IMR-90 (cell line): Measurements from ENCODE around the gene TNS1. TPM values are rescaled to one million over a fixed set of nuclear protein-coding genes. Genes with fewer than 3 reads are reported as not detected.

Experiments used
- ATAC-seq: fragments of 200-7000 bp; cut with Tn5 transposase; 2 replicates; pipeline ENCODE4 v1.9.1; 2020; ENCODE audit warnings: low read depth, mild to moderate bottlenecking, moderate library complexity
- BruUV-seq: library from RNA; stranded (reverse); fragments of 400-500 nt; replicated peaks from 2 replicates; lab custom pipeline; 2021; lab: Mats Ljungman, UMichigan
- CTCF ChIA-PET: fragments of 300-600 bp; formaldehyde crosslinking; extraction: SDS; loops from one replicate; lab custom pipeline; 2021; ENCODE audit warnings: antibody characterized with exemption; lab: Yijun Ruan, JAX
- POLR2A ChIA-PET: fragments of 300-600 bp; sonication (Branson Sonifier 250); formaldehyde crosslinking; loops from one replicate; lab custom pipeline; 2022; ENCODE audit warnings: antibody characterized with exemption; ENCODE audit not compliant: unreplicated experiment; lab: Charles Lee
- DNase-seq: peaks from one replicate; pipeline ENCODE4 v3.0.0; 2013
- H2AFZ ChIP-seq: replicated peaks from 2 replicates; pipeline ENCODE3; 2013; ENCODE audit warnings: low read length, mild to moderate bottlenecking; ENCODE audit not compliant: poor library complexity
- H2AK5ac ChIP-seq: 2 replicates; pipeline ENCODE4 v1.6.1; 2013; ENCODE audit warnings: low read depth, low read length, inconsistent platforms
- H2AK9ac ChIP-seq: replicated peaks from 2 replicates; pipeline ENCODE3; 2013; ENCODE audit warnings: mild to moderate bottlenecking, low read depth, low read length, moderate library complexity; ENCODE audit not compliant: poor library complexity
- H2BK120ac ChIP-seq: 2 replicates; pipeline ENCODE4 v1.6.1; 2013; ENCODE audit warnings: low read depth, low read length, inconsistent platforms
- H2BK15ac ChIP-seq: 3 replicates; pipeline ENCODE4 v1.6.1; 2013; ENCODE audit warnings: low read depth, low read length, inconsistent platforms
- H2BK20ac ChIP-seq: 2 replicates; pipeline ENCODE4 v1.6.1; 2013; ENCODE audit warnings: low read depth, mild to moderate bottlenecking, inconsistent platforms, low read length, moderate library complexity
- H2BK5ac ChIP-seq: 2 replicates; pipeline ENCODE4 v1.6.1; 2013; ENCODE audit warnings: mild to moderate bottlenecking, low read depth, low read length, inconsistent platforms; ENCODE audit not compliant: poor library complexity, severe bottlenecking
- H3K14ac ChIP-seq: replicated peaks from 2 replicates; pipeline ENCODE4 v1.6.1; 2013; ENCODE audit warnings: low read depth, low read length, inconsistent platforms
- H3K18ac ChIP-seq: 2 replicates; pipeline ENCODE4 v1.6.1; 2013; ENCODE audit warnings: low read depth, low read length, control low read depth
- H3K23ac ChIP-seq: 2 replicates; pipeline ENCODE4 v1.6.1; 2013; ENCODE audit warnings: low read depth, low read length, inconsistent platforms
- H3K27ac ChIP-seq: 2 replicates; pipeline ENCODE4 v1.5.1; 2013; ENCODE audit warnings: mild to moderate bottlenecking, control low read depth, low read length; ENCODE audit not compliant: insufficient read depth
- H3K27me3 ChIP-seq: 2 replicates; pipeline ENCODE4 v1.6.1; 2013; ENCODE audit warnings: low read length; ENCODE audit not compliant: control insufficient read depth, insufficient read depth
- H3K36me3 ChIP-seq: 2 replicates; pipeline ENCODE4 v1.6.1; 2013; ENCODE audit warnings: low read length, mixed read lengths; ENCODE audit not compliant: control insufficient read depth, insufficient read depth
- H3K4ac ChIP-seq: 2 replicates; pipeline ENCODE4 v1.6.1; 2013; ENCODE audit warnings: low read depth, low read length, inconsistent platforms
- H3K4me1 ChIP-seq: 2 replicates; pipeline ENCODE4 v1.6.1; 2013; ENCODE audit warnings: low read length, mixed read lengths; ENCODE audit not compliant: control insufficient read depth, insufficient read depth
- H3K4me2 ChIP-seq: 2 replicates; pipeline ENCODE4 v1.6.1; 2013; ENCODE audit warnings: low read depth, mild to moderate bottlenecking, control low read depth, low read length, moderate library complexity
- H3K4me3 ChIP-seq: 2 replicates; pipeline ENCODE4 v1.5.1; 2013; ENCODE audit warnings: low read depth, mild to moderate bottlenecking, control low read depth, low read length, moderate library complexity; ENCODE audit not compliant: insufficient read depth
- H3K56ac ChIP-seq: 2 replicates; pipeline ENCODE4 v1.6.1; 2013; ENCODE audit warnings: low read length, inconsistent platforms; ENCODE audit not compliant: insufficient read depth; ENCODE audit errors: extremely low read depth
- H3K79me1 ChIP-seq, 2 experiments: 2 replicates each; pipeline ENCODE4 v1.6.1; 2013; ENCODE audit warnings: low read length in 2 of 2, inconsistent platforms in 1 of 2, low read depth in 1 of 2
- H3K9ac ChIP-seq: 2 replicates; pipeline ENCODE4 v1.6.1; 2013; ENCODE audit warnings: low read depth, low read length, control low read depth
- H3K9me1 ChIP-seq: 2 replicates; pipeline ENCODE4 v1.6.1; 2013; ENCODE audit warnings: low read length, inconsistent platforms; ENCODE audit not compliant: insufficient read depth
- H3K9me3 ChIP-seq: 2 replicates; pipeline ENCODE4 v1.6.1; 2013; ENCODE audit warnings: low read length; ENCODE audit not compliant: control insufficient read depth, insufficient read depth
- H4K20me1 ChIP-seq: 2 replicates; pipeline ENCODE4 v1.6.1; 2013; ENCODE audit warnings: low read length, inconsistent platforms; ENCODE audit not compliant: insufficient read depth
- H4K5ac ChIP-seq: 2 replicates; pipeline ENCODE4 v1.6.1; 2013; ENCODE audit warnings: mild to moderate bottlenecking, low read depth, low read length, control low read depth
- H4K8ac ChIP-seq, 2 experiments: 2 replicates each; pipeline ENCODE4 v1.6.1; 2013; ENCODE audit warnings: low read depth in 2 of 2, low read length in 2 of 2, control low read depth in 1 of 2, inconsistent platforms in 1 of 2
- H4K91ac ChIP-seq: 2 replicates; pipeline ENCODE4 v1.6.1; 2013; ENCODE audit warnings: low read depth, low read length, inconsistent platforms; ENCODE audit not compliant: insufficient read depth
- BHLHE40 ChIP-seq: fragments of 150-350 bp; IDR thresholded peaks from 2 replicates; pipeline ENCODE4 v1.6.1; 2016; ENCODE audit warnings: mild to moderate bottlenecking, low read depth, low read length
- CEBPB ChIP-seq: IDR thresholded peaks from 2 replicates; pipeline ENCODE4 v1.6.1; 2012; ENCODE audit warnings: low read depth, low read length, improper control_type of control experiment
- CHD1 ChIP-seq: IDR thresholded peaks from 2 replicates; pipeline ENCODE4 v1.6.1; 2012; ENCODE audit warnings: low read depth, low read length, improper control_type of control experiment
- MAZ ChIP-seq: IDR thresholded peaks from 2 replicates; pipeline ENCODE4 v1.6.1; 2012; ENCODE audit warnings: low read depth, mild to moderate bottlenecking, low read length, improper control_type of control experiment, moderate library complexity, borderline replicate concordance
- MXI1 ChIP-seq: IDR thresholded peaks from 2 replicates; pipeline ENCODE4 v1.6.1; 2012; ENCODE audit warnings: low read depth, mild to moderate bottlenecking, low read length, moderate library complexity, borderline replicate concordance
- NFE2L2 ChIP-seq: fragments of 150-350 bp; IDR thresholded peaks from 2 replicates; pipeline ENCODE4 v1.6.1; 2016; ENCODE audit warnings: low read depth, mild to moderate bottlenecking, low read length
- POLR2A ChIP-seq: IDR thresholded peaks from 2 replicates; pipeline ENCODE4 v1.6.1; 2012; ENCODE audit warnings: mild to moderate bottlenecking, low read depth, low read length
- RAD21 ChIP-seq: IDR thresholded peaks from 2 replicates; pipeline ENCODE4 v1.6.1; 2012; ENCODE audit warnings: low read length, improper control_type of control experiment
- RCOR1 ChIP-seq: IDR thresholded peaks from 2 replicates; pipeline ENCODE4 v1.6.1; 2012; ENCODE audit warnings: mild to moderate bottlenecking, low read length, improper control_type of control experiment; ENCODE audit not compliant: insufficient replicate concordance
- WGBS, 2 experiments: methylation state at CpG; one replicate each; pipeline versions ENCODE4 v1.1.5 to v1.1.7; 2013; ENCODE audit warnings: missing lambda C conversion rate in 2 of 2; ENCODE audit not compliant: insufficient read length in 1 of 2; ENCODE audit errors: extremely low coverage in 2 of 2; 5-methylcytosine and 5-hydroxymethylcytosine counted together
- dilution Hi-C: fragments of 300-500 bp; cut with HindIII; formaldehyde crosslinking; loops from one replicate; pipeline ENCODE4 v1.14.3; 2018; ENCODE audit warnings: low sequenced_read_pairs; ENCODE audit not compliant: unreplicated experiment
- in situ Hi-C: fragments of 300-500 bp; cut with MboI; formaldehyde crosslinking; loops from 3 replicates; pipeline ENCODE4 v1.14.3; 2019; ENCODE audit warnings: low sequenced_read_pairs, inconsistent platforms, mixed read lengths
- intact Hi-C: fragments of 100-400 bp; cut with micrococcal nuclease; formaldehyde crosslinking; loops from 2 replicates; pipeline ENCODE4 v1.10.0; 2022
- polyA plus RNA-seq, 3 experiments: library from polyadenylated mRNA; depleted of rRNA; stranded (reverse); fragments of >200 nt; gene quantifications; 2 replicates each; pipeline ENCODE4 v1.2.3, GENCODE V29; 2012; ENCODE audit warnings: low replicate concordance in 1 of 3
- total RNA-seq: library from RNA; depleted of rRNA; stranded (reverse); fragments of >200 nt; gene quantifications from 2 replicates; pipeline ENCODE4 v1.2.3, GENCODE V29; 2012
- TF ChIP-seq, protein P1 (sequence below): conservative IDR thresholded peaks from 2 replicates; pipeline ENCODE4 v1.5.1; 2012; ENCODE audit warnings: mild to moderate bottlenecking, low read depth, low read length, improper control_type of control experiment
- TF ChIP-seq, protein P2 (sequence below): fragments of 150-350 bp; IDR thresholded peaks from 2 replicates; pipeline ENCODE4 v1.6.1; 2016; ENCODE audit warnings: low read depth, mild to moderate bottlenecking, low read length, moderate library complexity, borderline replicate concordance

Gene TNS1
- total and polyA plus RNA-seq, 2 of the 4 experiments (the other 2 are of a cell fraction) = 41.1 to 45.2 TPM

DNA sequence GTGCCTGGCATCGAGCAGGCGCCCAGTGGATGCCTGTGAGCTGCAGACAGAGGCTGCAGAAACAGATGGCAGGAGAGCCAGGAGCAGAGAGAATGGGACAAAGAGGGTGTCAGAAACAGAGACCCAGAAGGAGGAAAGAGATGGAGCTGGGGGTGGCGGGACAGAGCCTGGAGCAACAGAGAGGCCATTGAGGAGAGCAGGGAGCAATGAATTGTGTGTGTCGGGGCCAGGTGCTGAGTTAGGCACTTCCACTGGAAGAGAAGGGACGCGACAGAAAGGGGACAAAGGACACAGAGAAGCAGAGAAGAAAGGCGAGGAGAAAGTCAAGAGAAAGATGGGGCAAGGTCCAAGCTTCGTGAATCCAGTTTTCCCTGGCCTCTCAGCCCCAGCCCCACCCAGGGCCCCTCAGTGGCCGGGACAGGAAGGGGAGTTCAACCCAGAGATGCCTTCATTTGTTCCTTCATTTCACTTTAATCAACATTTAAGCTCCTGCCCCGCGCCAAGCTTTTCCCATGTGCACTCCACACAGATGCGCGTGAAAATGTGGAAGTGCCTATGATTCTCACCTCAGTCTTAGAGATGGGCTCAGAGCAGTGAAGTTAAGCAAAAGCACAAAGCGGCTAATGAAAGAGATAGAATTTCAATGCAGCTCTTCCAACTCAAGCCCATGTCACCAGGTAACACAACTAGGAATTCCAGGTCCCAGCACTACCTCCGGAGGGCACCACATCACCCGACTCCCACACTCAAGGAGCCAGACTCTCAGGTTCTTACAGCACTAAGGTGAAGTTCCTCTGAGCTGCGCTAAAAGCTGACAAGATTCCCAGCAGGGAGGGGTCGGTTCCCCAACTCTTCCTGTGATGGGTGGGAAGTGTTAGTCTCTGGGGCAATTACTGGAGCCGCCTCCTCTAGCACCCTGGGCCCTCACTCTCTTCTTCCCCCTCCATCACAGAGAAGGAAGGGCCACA lies 55.1 kb downstream of the TNS1 start:
- no peak overlapping the region for H3K18ac ChIP-seq
- H3K4me3 ChIP-seq = no peak overlapping the region
- no peak overlapping the region for H3K14ac ChIP-seq
- in situ Hi-C loops = no loop called here
- H2BK20ac ChIP-seq = no peak overlapping the region
- H3K79me1 ChIP-seq = peaks cover 22 to 65% of the 10 kb centered on the region in 2 experiments; a peak in 3 of 4 replicates
- 0 out of 2 replicates have a peak, but pooled peaks cover 2% of the 10 kb centered on the region for H3K36me3 ChIP-seq
- H4K5ac ChIP-seq = no peak overlapping the region
- BruUV-seq = no TSS peak
- H3K9me3 ChIP-seq = no peaks in the 10 kb centered on the region
- H3K9me1 ChIP-seq = peaks cover 9% of the 10 kb centered on the region
- intact Hi-C loops = no loop called here
- dilution Hi-C loops = no loop called here
- H3K4me1 ChIP-seq = peaks cover 30% of the 10 kb centered on the region
- ATAC-seq = no peak
- no peak overlapping the region for H3K4me2 ChIP-seq
- no peak overlapping the region for H3K56ac ChIP-seq
- no peak overlapping the region for H2AK9ac ChIP-seq
- no peak overlapping the region for H4K91ac ChIP-seq
- no peak for TF ChIP-seq RCOR1
- no peak for TF ChIP-seq POLR2A
- TF ChIP-seq, protein P1, sequence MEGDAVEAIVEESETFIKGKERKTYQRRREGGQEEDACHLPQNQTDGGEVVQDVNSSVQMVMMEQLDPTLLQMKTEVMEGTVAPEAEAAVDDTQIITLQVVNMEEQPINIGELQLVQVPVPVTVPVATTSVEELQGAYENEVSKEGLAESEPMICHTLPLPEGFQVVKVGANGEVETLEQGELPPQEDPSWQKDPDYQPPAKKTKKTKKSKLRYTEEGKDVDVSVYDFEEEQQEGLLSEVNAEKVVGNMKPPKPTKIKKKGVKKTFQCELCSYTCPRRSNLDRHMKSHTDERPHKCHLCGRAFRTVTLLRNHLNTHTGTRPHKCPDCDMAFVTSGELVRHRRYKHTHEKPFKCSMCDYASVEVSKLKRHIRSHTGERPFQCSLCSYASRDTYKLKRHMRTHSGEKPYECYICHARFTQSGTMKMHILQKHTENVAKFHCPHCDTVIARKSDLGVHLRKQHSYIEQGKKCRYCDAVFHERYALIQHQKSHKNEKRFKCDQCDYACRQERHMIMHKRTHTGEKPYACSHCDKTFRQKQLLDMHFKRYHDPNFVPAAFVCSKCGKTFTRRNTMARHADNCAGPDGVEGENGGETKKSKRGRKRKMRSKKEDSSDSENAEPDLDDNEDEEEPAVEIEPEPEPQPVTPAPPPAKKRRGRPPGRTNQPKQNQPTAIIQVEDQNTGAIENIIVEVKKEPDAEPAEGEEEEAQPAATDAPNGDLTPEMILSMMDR = no peak
- no peak for TF ChIP-seq NFE2L2
- no peak for TF ChIP-seq CEBPB
- TF ChIP-seq BHLHE40 = no peak
- TF ChIP-seq CHD1 = no peak
- TF ChIP-seq, protein P2, sequence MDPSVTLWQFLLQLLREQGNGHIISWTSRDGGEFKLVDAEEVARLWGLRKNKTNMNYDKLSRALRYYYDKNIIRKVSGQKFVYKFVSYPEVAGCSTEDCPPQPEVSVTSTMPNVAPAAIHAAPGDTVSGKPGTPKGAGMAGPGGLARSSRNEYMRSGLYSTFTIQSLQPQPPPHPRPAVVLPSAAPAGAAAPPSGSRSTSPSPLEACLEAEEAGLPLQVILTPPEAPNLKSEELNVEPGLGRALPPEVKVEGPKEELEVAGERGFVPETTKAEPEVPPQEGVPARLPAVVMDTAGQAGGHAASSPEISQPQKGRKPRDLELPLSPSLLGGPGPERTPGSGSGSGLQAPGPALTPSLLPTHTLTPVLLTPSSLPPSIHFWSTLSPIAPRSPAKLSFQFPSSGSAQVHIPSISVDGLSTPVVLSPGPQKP = no peak
- TF ChIP-seq MAZ = no peak
- TF ChIP-seq MXI1 = no peak
- TF ChIP-seq RAD21 = no peak
- H2AK5ac ChIP-seq = peak overlapping the region; percentile 4; the same call in 1 of the 2 replicates
- H4K8ac ChIP-seq = no peak overlapping the region
- H3K27me3 ChIP-seq = no peaks in the 10 kb centered on the region
- H4K20me1 ChIP-seq = peaks cover 45% of the 10 kb centered on the region
- DNase-seq = no peak
- no peak overlapping the region for H2AFZ ChIP-seq
- H3K4ac ChIP-seq = no peak overlapping the region; the same call in 1 of the 2 replicates
- no peak overlapping the region for H2BK120ac ChIP-seq
- WGBS, 2 experiments = 94% methylated on average over 5 of the region's 19 CpGs; no CpG with 5 or more reads in 1 of the 2 experiments
- no peak overlapping the region; the same call in 1 of the 2 replicates for H3K23ac ChIP-seq
- H2BK5ac ChIP-seq = no peak overlapping the region
- H3K27ac ChIP-seq = no peak overlapping the region
- POLR2A ChIA-PET = no interaction called here
- no peak overlapping the region for H3K9ac ChIP-seq
- no peak overlapping the region for H2BK15ac ChIP-seq
- CTCF ChIA-PET = interaction anchor here (0.5 to 0.6 kb wide), 2 partner anchors 85 to 155 kb away, joined by 3 read pairs; no protein-coding TSS in a partner anchor
